Measurements from ENCODE around the gene TMEM200C.

Gene TMEM200C

DNA sequence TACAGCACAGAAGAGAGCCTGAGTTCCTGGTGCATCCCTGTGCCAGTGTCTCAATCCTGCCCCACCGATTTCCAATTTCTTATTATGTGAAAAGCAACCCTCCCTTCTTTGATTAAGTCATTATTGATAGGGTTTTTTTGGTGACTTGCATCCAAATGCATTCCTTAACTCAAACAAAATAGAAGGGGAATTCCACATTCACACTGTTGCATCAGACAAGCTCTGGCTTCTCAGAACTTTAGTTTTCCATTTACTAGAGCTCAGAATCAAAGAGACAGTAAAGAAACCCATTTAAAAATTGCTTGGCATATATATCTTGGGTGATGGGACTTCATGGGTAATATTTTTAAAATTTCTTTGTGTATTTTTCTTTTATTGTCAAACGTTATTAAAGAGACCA lies 13.8 kb upstream of the TMEM200C start:
- DNase-seq (ENCODE audit: low read depth), result no peak
- no peak overlapping the region for H3K4me3 ChIP-seq (ENCODE audit: low read depth, low read length)
- TF ChIP-seq, protein P1, sequence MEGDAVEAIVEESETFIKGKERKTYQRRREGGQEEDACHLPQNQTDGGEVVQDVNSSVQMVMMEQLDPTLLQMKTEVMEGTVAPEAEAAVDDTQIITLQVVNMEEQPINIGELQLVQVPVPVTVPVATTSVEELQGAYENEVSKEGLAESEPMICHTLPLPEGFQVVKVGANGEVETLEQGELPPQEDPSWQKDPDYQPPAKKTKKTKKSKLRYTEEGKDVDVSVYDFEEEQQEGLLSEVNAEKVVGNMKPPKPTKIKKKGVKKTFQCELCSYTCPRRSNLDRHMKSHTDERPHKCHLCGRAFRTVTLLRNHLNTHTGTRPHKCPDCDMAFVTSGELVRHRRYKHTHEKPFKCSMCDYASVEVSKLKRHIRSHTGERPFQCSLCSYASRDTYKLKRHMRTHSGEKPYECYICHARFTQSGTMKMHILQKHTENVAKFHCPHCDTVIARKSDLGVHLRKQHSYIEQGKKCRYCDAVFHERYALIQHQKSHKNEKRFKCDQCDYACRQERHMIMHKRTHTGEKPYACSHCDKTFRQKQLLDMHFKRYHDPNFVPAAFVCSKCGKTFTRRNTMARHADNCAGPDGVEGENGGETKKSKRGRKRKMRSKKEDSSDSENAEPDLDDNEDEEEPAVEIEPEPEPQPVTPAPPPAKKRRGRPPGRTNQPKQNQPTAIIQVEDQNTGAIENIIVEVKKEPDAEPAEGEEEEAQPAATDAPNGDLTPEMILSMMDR (IDR thresholded peaks at IDR 0.05; ENCODE audit: control insufficient read depth, extremely low read depth, insufficient read depth), result no peak

GRCh38 chr18:5903386-5903785 lies 8.1 kb upstream of the TMEM200C start:
- DNase-seq (ENCODE audit: low read depth), result no peak
- no peak overlapping the region for H3K4me3 ChIP-seq (ENCODE audit: low read depth, low read length)
- TF ChIP-seq, protein P1 (IDR thresholded peaks at IDR 0.05; ENCODE audit: control insufficient read depth, extremely low read depth, insufficient read depth), result no peak

- TF ChIP-seq, protein P1 (IDR thresholded peaks at IDR 0.05; ENCODE audit: control insufficient read depth, extremely low read depth, insufficient read depth), result no peak
- DNase-seq (ENCODE audit: low read depth), result no peak
Measured at GRCh38 chr18:5900262-5900661, 4.9 kb upstream of the TMEM200C start.

DNA sequence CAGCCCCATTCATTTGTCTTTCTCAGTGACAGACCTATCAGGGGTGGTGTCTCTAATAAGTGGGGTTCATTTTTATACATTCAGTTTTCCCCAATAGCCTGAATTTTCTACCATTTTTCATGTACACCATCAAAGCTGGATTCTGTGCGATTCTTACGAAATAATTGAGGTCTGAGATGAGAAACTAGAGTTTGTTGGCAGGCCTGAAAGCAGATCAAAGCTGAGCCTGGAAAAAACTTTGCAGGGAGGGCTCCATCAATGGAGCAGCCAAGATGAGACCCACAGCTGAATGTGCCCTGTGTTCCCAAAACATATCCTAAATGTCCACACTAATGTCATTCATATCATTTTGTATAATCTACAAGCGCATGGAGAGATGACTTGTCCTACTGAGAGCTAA lies 4.5 kb upstream of the TMEM200C start:
- H3K4me3 ChIP-seq (ENCODE audit: low read depth, low read length), result no peak overlapping the region
- DNase-seq (ENCODE audit: low read depth), result no peak
- TF ChIP-seq, protein P1 (IDR thresholded peaks at IDR 0.05; ENCODE audit: control insufficient read depth, extremely low read depth, insufficient read depth), result no peak

More at GRCh38 chr18:5900262-5900661, 4.9 kb upstream of the TMEM200C start:
- no peak overlapping the region for H3K4me3 ChIP-seq (ENCODE audit: low read depth, low read length)

DNA sequence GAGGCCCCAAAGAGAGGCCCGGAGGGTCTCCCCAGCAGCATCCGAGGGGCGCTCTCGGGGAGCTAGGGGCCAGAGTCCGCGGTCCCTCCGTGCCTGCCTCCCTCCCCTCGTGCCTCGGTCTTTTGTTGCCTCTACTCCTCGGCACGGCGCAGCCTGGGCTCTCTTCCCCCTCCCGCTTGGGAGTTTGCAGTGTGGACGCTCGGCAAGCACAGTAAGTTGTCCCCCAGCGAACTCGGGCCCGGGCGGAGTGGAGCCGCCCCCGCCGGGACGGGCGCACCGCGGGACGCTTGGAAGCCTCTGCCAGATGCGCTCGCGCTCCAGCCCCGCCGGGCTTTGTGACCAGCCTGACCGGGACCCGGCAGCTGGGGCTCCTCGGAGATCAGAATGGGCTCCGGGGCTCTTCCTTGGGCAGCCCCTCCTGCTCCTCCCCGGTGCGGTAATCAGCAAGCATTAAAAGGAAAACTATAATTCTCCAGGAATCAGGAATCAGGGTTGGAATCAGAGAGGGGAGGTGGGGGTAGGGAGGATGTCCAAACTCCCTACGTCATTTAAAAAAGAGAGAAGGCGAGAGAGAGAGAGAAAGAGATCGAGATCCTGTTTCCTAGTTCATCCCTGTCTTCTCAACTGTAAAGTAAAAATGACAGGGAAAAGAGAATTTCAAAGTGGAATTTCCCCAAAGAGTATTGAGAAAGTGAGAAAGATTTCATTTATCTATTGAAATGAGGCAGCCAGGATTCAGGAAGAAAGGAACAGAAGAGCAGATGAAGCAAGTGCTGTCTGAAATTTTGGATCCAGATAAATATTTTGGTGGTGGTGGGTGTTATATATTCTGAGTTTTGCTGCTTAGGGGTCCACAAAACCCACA lies 786 bp upstream of the TMEM200C start:
- no peak for DNase-seq (ENCODE audit: low read depth)
- TF ChIP-seq, protein P1 (IDR thresholded peaks at IDR 0.05; ENCODE audit: control insufficient read depth, extremely low read depth, insufficient read depth), result no peak
- H3K4me3 ChIP-seq (ENCODE audit: low read depth, low read length), result no peak overlapping the region

DNA sequence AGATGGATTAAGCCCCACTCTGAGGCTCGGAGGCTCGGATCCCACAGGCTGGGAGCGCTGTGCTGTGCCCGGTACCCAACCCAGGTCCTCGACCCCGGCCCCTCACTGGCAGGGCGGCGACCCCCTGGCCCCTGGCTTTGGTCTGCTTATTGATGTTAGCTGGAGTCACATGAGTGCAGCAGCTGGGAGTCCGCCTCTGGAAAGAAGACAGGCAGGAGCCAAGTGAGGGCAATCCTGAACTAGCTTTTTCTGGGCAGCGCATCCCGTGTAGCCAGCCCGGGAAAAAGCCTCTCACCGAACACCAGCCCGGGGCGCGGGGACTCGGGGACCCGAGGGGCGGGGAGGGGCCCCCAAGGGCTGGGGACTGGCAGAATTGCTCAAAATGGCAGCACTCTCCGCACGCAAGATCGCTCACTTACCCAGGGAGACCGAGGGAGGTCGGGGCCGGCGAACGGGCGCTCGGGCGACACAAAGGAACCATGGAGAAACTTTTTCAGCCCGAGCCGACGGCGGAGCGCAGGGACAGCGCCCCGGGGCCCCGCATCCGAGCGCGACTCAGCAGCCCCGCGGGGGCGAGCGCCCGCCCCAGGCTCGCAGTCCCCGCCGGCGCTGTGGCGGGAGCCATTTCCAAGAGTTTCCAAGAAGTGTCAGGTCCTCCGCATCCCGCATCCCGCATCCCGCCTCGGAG lies 567 bp downstream of the TMEM200C start:
- no peak overlapping the region for H3K4me3 ChIP-seq (ENCODE audit: low read depth, low read length)
- TF ChIP-seq, protein P1 (IDR thresholded peaks at IDR 0.05; ENCODE audit: control insufficient read depth, extremely low read depth, insufficient read depth), result no peak
- DNase-seq (ENCODE audit: low read depth), result no peak
